A549 treated with DMSO at 1 μM for 4 hours (cell line): ENCODE data around the gene MIEF1. TPM values are rescaled to one million over a fixed set of nuclear protein-coding genes. Genes with fewer than 3 reads are reported as not detected.

Experiments used
- total RNA-seq: library from RNA; stranded (reverse); fragments of 200-300 nt; extraction: Qiagen RNA extraction; gene quantifications from 5 replicates; pipeline ENCODE4 v1.2.3, GENCODE V29; 2022; ENCODE audit warnings: low read depth

The MIEF1 gene
- 25.7 to 27.3 TPM (median 26.4 TPM) in 5 replicates for total RNA-seq

GRCh38 chr22:39502109-39502788 lies at the start of gene MIEF1:
TSS of gene MIEF1 (plus strand) at chr22:39502290. CDS start at chr22:39511295, 9,005 bp downstream.

DNA sequence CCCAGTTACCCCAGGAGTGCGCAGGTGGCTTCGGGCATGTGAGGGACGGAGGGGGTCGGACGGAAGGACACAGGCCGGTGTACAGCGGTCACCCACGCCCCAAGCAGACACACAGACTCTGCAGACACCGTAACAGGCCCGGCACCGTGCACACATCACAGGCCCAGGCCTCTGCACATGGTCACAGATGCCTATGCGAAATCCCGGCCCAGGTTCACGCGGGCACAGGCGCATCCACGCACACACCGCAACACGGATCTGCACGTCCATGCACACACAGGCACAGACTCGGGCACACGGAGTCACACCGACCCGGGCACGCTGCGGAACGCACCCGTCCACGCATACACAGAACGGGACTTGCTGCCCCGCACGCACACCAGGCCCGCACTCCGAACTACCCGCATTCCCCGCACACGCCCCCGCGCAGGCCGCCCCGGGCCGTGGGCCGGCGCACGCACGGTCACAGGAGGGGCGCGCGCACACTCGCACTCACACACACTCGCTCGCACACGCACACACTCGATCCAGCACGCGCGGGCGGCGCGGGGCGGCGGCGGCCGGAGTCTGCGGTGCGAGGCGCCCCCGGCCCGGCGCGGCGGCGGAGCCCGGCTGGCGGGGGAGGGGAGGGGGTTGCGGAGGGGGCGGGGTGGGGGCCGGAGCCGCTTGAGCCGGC lies 45.4 kb upstream of the MIEF1 start, which contains the start of gene MGAT3:
Gene MGAT3, plus strand, starts transcription at position 491 of the 676 bp plus-strand sequence. CDS start 30,336 bp downstream, outside the sequence.

GRCh38 chr22:39520226-39521105 lies 18.4 kb downstream of the MIEF1 start, which contains the start of gene ATF4:
TSS of gene ATF4 (plus strand) at chr22:39520562. CDS start at chr22:39521446, 884 bp downstream.

GRCh38 chr22:39532215-39533073 lies 30.4 kb downstream of the MIEF1 start, which contains the start of gene RPS19BP1:
TSS of gene RPS19BP1 (minus strand) at chr22:39532748. CDS start at chr22:39532738, 10 bp downstream.

Other genes starting within 250 kb of the MIEF1 start
- 1,696 to 2,516 TPM (median 1,732 TPM) in 5 replicates for gene RPL3, start 182.7 kb upstream of the MIEF1 start, total RNA-seq
- gene SYNGR1, start 152.3 kb upstream of the MIEF1 start, total RNA-seq, result 9.2 to 14.8 TPM (median 10.9 TPM) in 5 replicates
- 9.4 to 12.0 TPM (median 10.8 TPM) in 5 replicates for gene TAB1, start 102.5 kb upstream of the MIEF1 start, total RNA-seq
- 0.15 to 0.64 TPM (median 0.45 TPM) in 5 replicates for gene MGAT3, start 45.3 kb upstream of the MIEF1 start, total RNA-seq
- gene ATF4, start 18.3 kb downstream of the MIEF1 start, total RNA-seq, result 339 to 379 TPM (median 375 TPM) in 5 replicates
- 81.5 to 115 TPM (median 101 TPM) in 5 replicates for gene RPS19BP1, start 30.5 kb downstream of the MIEF1 start, total RNA-seq
- 0.03 to 0.06 TPM (median 0.04 TPM) in 5 replicates for gene CACNA1I, start 68.5 kb downstream of the MIEF1 start, total RNA-seq